ENCODE measurements around the gene F8.

- no peak for TF ChIP-seq EZH2phosphoT487 (IDR thresholded peaks at IDR 0.05; ENCODE audit: borderline replicate concordance)
- TF ChIP-seq CTCF (conservative IDR thresholded peaks at IDR 0.05; ENCODE audit: low read length), result no peak
Measured at GRCh38 chrX:154908821-154909220, 113.7 kb downstream of the F8 start.
